HFFc6 (cell line): ENCODE measurements around the gene LTF. TPM values are rescaled to one million over a fixed set of nuclear protein-coding genes. Genes with fewer than 3 reads are reported as not detected.
"Not testable (repeated sequence)": the region's sequence is repeated elsewhere in the genome, so short reads cannot be mapped to it uniquely, and the experiment has no call there.

ENCODE experiments used
- DNase-seq: peaks from one replicate; pipeline ENCODE4 v3.0.0-alpha.2; 2018
- H3K27ac Mint-ChIP-seq: 2 replicates; pipeline ENCODE4 v1.8.0; 2020; ENCODE audit warnings: mild to moderate bottlenecking, mixed read lengths
- H3K27me3 Mint-ChIP-seq: 2 replicates; pipeline ENCODE4 v1.8.0; 2021; ENCODE audit warnings: mild to moderate bottlenecking, moderate library complexity, mixed read lengths; ENCODE audit not compliant: insufficient read depth
- H3K36me3 Mint-ChIP-seq: 2 replicates; pipeline ENCODE4 v1.8.0; 2021; ENCODE audit warnings: low read depth, mixed read lengths
- H3K4me1 Mint-ChIP-seq: 2 replicates; pipeline ENCODE4 v1.8.0; 2020; ENCODE audit warnings: low read depth, mixed read lengths
- H3K4me3 Mint-ChIP-seq: 2 replicates; pipeline ENCODE4 v1.8.0; 2020; ENCODE audit warnings: mild to moderate bottlenecking, moderate library complexity, mixed read lengths
- H3K9me3 Mint-ChIP-seq: 2 replicates; pipeline ENCODE4 v1.8.0; 2020; ENCODE audit warnings: mild to moderate bottlenecking, mixed read lengths
- CTCF ChIP-seq: fragments of 200-600 bp; sonication (generic); IDR thresholded peaks from 2 replicates; pipeline ENCODE4 v1.5.0; 2021; ENCODE audit warnings: antibody characterized with exemption, mild to moderate bottlenecking
- total RNA-seq, 6 experiments: library from RNA; stranded (reverse); fragmentation: NEBNext Ultra II Directional; extraction: Animal tissue kit (Norgen Biotek cat#: 25700); gene quantifications; 2 replicates in 1 of 6; 3 replicates in 5 of 6; pipeline ENCODE4 v1.2.3, GENCODE V29; 2021

Gene LTF
- total RNA-seq, 6 experiments from 2014 or later: 0.40 TPM; not detected in 5

GRCh38 chr3:46433841-46434240, 30.9 kb downstream of the LTF start:
- peaks cover 17% of the 10 kb centered on the region for H3K9me3 Mint-ChIP-seq
- no peak overlapping the region for H3K27ac Mint-ChIP-seq
- no peak for TF ChIP-seq CTCF
- H3K36me3 Mint-ChIP-seq: peaks cover 8% of the 10 kb centered on the region
- H3K4me3 Mint-ChIP-seq: no peak overlapping the region
- peaks cover 36% of the 10 kb centered on the region for H3K27me3 Mint-ChIP-seq
- DNase-seq: no peak
- no peaks in the 10 kb centered on the region for H3K4me1 Mint-ChIP-seq

- not testable (repeated sequence) for DNase-seq, H3K27ac Mint-ChIP-seq, H3K36me3 Mint-ChIP-seq, H3K4me3 Mint-ChIP-seq, H3K4me1 Mint-ChIP-seq
- peaks cover 35% of the 10 kb centered on the region for H3K27me3 Mint-ChIP-seq
- H3K9me3 Mint-ChIP-seq: peaks cover 17% of the 10 kb centered on the region
Observed at GRCh38 chr3:46433118-46433517, 31.6 kb downstream of the LTF start.

GRCh38 chr3:46431905-46432304, 32.8 kb downstream of the LTF start:
- H3K9me3 Mint-ChIP-seq: peaks cover 17% of the 10 kb centered on the region
- peaks cover 34% of the 10 kb centered on the region for H3K27me3 Mint-ChIP-seq
- not testable (repeated sequence) for DNase-seq, H3K36me3 Mint-ChIP-seq, H3K4me1 Mint-ChIP-seq, H3K27ac Mint-ChIP-seq, H3K4me3 Mint-ChIP-seq

DNA sequence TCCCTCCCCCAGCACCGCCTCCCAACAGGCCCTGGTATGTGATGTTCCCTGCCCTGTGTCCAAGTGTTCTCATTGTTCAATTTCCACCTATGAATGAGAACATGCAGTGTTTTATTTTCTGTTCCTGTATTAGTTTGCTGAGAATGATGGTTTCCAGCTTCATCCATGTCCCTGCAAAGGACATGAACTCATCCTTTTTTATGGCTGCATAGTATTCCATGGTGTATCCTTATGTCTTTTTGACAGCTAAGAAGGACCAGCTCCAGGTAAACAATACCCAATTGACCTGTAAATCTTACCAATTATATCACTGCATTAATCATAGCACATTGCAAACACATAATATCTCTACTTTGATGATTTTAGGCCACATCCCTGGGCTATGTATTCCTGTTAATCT, 33.8 kb downstream of the LTF start:
- H3K4me1 Mint-ChIP-seq: peaks cover 13% of the 10 kb centered on the region
- peaks cover 17% of the 10 kb centered on the region for H3K9me3 Mint-ChIP-seq
- not testable (repeated sequence) for DNase-seq, H3K27ac Mint-ChIP-seq, H3K4me3 Mint-ChIP-seq, H3K36me3 Mint-ChIP-seq
- peaks cover 27% of the 10 kb centered on the region for H3K27me3 Mint-ChIP-seq

- Mint-ChIP-seq H3K36me3 (peaks cover 8% of the 10 kb centered on the region), H3K9me3 (peaks cover 17% of the 10 kb centered on the region), H3K27me3 (peaks cover 20% of the 10 kb centered on the region), H3K4me1 (peaks cover 14% of the 10 kb centered on the region), H3K4me3 (no peak overlapping the region), H3K27ac (no peak overlapping the region)
- TF ChIP-seq CTCF: no peak
- DNase-seq: no peak
Observed at GRCh38 chr3:46429671-46430070, 35.0 kb downstream of the LTF start.

GRCh38 chr3:46429250-46429649, 35.5 kb downstream of the LTF start:
- Mint-ChIP-seq H3K36me3 (peaks cover 8% of the 10 kb centered on the region), H3K27me3 (peaks cover 18% of the 10 kb centered on the region), H3K4me3 (no peak overlapping the region), H3K9me3 (peaks cover 17% of the 10 kb centered on the region), H3K4me1 (peaks cover 14% of the 10 kb centered on the region), H3K27ac (no peak overlapping the region)
- TF ChIP-seq CTCF: no peak
- DNase-seq: no peak

- Mint-ChIP-seq H3K27me3 (peaks cover 15% of the 10 kb centered on the region), H3K4me1 (peaks cover 14% of the 10 kb centered on the region), H3K9me3 (peaks cover 17% of the 10 kb centered on the region), H3K27ac (no peak overlapping the region), H3K36me3 (peaks cover 8% of the 10 kb centered on the region), H3K4me3 (no peak overlapping the region)
- no peak for DNase-seq
- TF ChIP-seq CTCF: no peak
Observed at GRCh38 chr3:46427916-46428833, 36.5 kb downstream of the LTF start.
